K562 (cell line): ENCODE measurements around the gene TRDN. TPM values are rescaled to one million over a fixed set of nuclear protein-coding genes. Genes with fewer than 3 reads are reported as not detected.
A peak's percentile ranks its signal among the peaks of the same experiment; 100 is the strongest.

ENCODE experiments used
- ATAC-seq: fragments of 200-7000 bp; cut with Tn5 transposase; 3 replicates; pipeline ENCODE4 v1.9.1; 2020; ENCODE audit warnings: moderate library complexity
- BruUV-seq: library from RNA; stranded (reverse); fragments of 400-500 nt; replicated peaks from 2 replicates; lab custom pipeline; 2021; lab: Mats Ljungman, UMichigan
- CTCF ChIA-PET: fragments of 300-600 bp; formaldehyde crosslinking; extraction: SDS; loops from one replicate; lab custom pipeline; 2021; ENCODE audit warnings: low intra/inter-chr PET ratio; lab: Yijun Ruan, JAX
- POLR2A ChIA-PET: fragments of 300-600, 350-650 bp; sonication (Branson Sonifier 250); formaldehyde crosslinking; extraction: SDS; loops from one replicate; lab custom pipeline; 2021; ENCODE audit warnings: antibody characterized with exemption, inconsistent platforms; lab: Yijun Ruan, JAX
- DNase-seq, 4 experiments: peaks; one replicate each; pipeline versions ENCODE4 v3.0.0 to v3.0.0-alpha.2; 2011 to 2018; ENCODE audit warnings: low spot score in 3 of 4, mixed read lengths in 3 of 4; ENCODE audit errors: extremely low read depth in 1 of 4
- FAIRE-seq: peaks from 2 replicates; lab custom pipeline; 2011; peaks lifted over from hg19 to GRCh38; lab: Jason Lieb, UNC
- H2AFZ ChIP-seq: 2 replicates; pipeline ENCODE4 v1.6.0; 2011; ENCODE audit warnings: low read depth, low read length, control low read depth, inconsistent platforms
- H3K27ac ChIP-seq: fragments of 200-600 bp; 3 replicates; pipeline ENCODE4 v1.8.0; 2011; ENCODE audit warnings: low read depth, mild to moderate bottlenecking, control low read depth, inconsistent platforms, low read length, moderate library complexity, mixed read lengths; ENCODE audit errors: extremely low read depth
- H3K27me3 ChIP-seq, 2 experiments: fragments of 300-600 bp in 1 of 2; 2 replicates in 1 of 2; 3 replicates in 1 of 2; pipeline versions ENCODE4 v1.6.0 to v1.8.0; 2011; ENCODE audit warnings: inconsistent platforms in 2 of 2, low read length in 2 of 2, mild to moderate bottlenecking in 1 of 2, mixed read lengths in 1 of 2, moderate library complexity in 1 of 2; ENCODE audit not compliant: control insufficient read depth in 2 of 2, insufficient read depth in 2 of 2
- H3K36me3 ChIP-seq: fragments of 300-600 bp; 3 replicates; pipeline ENCODE4 v1.8.0; 2011; ENCODE audit warnings: mild to moderate bottlenecking, low read length, inconsistent platforms; ENCODE audit not compliant: control insufficient read depth, insufficient read depth
- H3K4me1 ChIP-seq, 2 experiments: fragments of 200-600 bp in 1 of 2; replicated peaks in 1 of 2; 2 replicates in 1 of 2; 3 replicates in 1 of 2; pipeline versions ENCODE4 v1.5.1 to v1.8.0; 2011; ENCODE audit warnings: inconsistent platforms in 2 of 2, low read length in 2 of 2, mild to moderate bottlenecking in 1 of 2, mixed read lengths in 1 of 2, moderate library complexity in 1 of 2; ENCODE audit not compliant: control insufficient read depth in 2 of 2, insufficient read depth in 2 of 2
- H3K4me2 ChIP-seq: 2 replicates; pipeline ENCODE4 v1.6.1; 2011; ENCODE audit warnings: low read length, control low read depth, inconsistent platforms, mixed read lengths; ENCODE audit not compliant: insufficient read depth
- H3K4me3 ChIP-seq: fragments of 200-600 bp; sonication (generic), shearing (Covaris generic); 2 replicates; pipeline ENCODE4 v1.5.1; 2016; ENCODE audit warnings: control low read depth, inconsistent platforms
- H3K79me2 ChIP-seq: fragments of 200-600 bp; 3 replicates; pipeline ENCODE4 v1.8.0; 2011; ENCODE audit warnings: low read length, inconsistent platforms; ENCODE audit not compliant: control insufficient read depth, insufficient read depth
- H3K9ac ChIP-seq, 2 experiments: 2 replicates each; pipeline versions ENCODE4 v1.6.0 to v1.6.1; 2011; ENCODE audit warnings: low read depth in 2 of 2, low read length in 2 of 2, control low read depth in 1 of 2, inconsistent platforms in 1 of 2, mild to moderate bottlenecking in 1 of 2, mixed read lengths in 1 of 2; ENCODE audit not compliant: insufficient read depth in 1 of 2
- H3K9me1 ChIP-seq: one replicate; pipeline ENCODE4 v1.6.0; 2011; ENCODE audit warnings: inconsistent platforms, mild to moderate bottlenecking, low read length, moderate library complexity; ENCODE audit not compliant: control insufficient read depth, insufficient read depth
- H3K9me3 ChIP-seq: replicated peaks from 2 replicates; pipeline ENCODE4 v1.5.1; 2011; ENCODE audit warnings: low read depth, low read length, inconsistent platforms; ENCODE audit not compliant: control insufficient read depth, insufficient read depth
- H4K20me1 ChIP-seq: replicated peaks from 2 replicates; pipeline ENCODE4 v1.6.1; 2011; ENCODE audit warnings: low read length, inconsistent platforms, mixed read lengths; ENCODE audit not compliant: control insufficient read depth, insufficient read depth
- C11orf30 ChIP-seq: fragments of 450-650 bp; IDR thresholded peaks from 2 replicates; pipeline ENCODE4 v1.6.1; 2016; ENCODE audit warnings: low read depth, mild to moderate bottlenecking
- CTCF ChIP-seq, 3 experiments: IDR thresholded peaks in 2 of 3; conservative IDR thresholded peaks in 1 of 3; 2 replicates each; pipeline ENCODE4 v1.5.1; 2011 to 2012; ENCODE audit warnings: low read length in 3 of 3, mild to moderate bottlenecking in 3 of 3, control low read depth in 2 of 3, improper control_type of control experiment in 1 of 3, inconsistent platforms in 1 of 3, low read depth in 1 of 3, mixed read lengths in 1 of 3, moderate library complexity in 1 of 3; ENCODE audit not compliant: insufficient read depth in 2 of 3
- EHMT2 ChIP-seq: fragments of 450-650 bp; IDR thresholded peaks from 2 replicates; pipeline ENCODE4 v1.6.1; 2018; ENCODE audit warnings: antibody characterized with exemption
- MAFF ChIP-seq: IDR thresholded peaks from 2 replicates; pipeline ENCODE4 v1.6.1; 2012; ENCODE audit warnings: low read length, improper control_type of control experiment
- MAFK ChIP-seq: IDR thresholded peaks from 2 replicates; pipeline ENCODE4 v1.6.1; 2011; ENCODE audit warnings: low read length, improper control_type of control experiment
- MXD1 ChIP-seq: fragments of 250-450 bp; sonication (Bioruptor Pico); IDR thresholded peaks from 2 replicates; pipeline ENCODE4 v1.8.0; 2021; ENCODE audit warnings: borderline replicate concordance, mild to moderate bottlenecking, moderate library complexity; ENCODE audit not compliant: poor library complexity, severe bottlenecking
- NFIC ChIP-seq: fragments of 450-650 bp; IDR thresholded peaks from 2 replicates; pipeline ENCODE4 v1.6.1; 2017; ENCODE audit warnings: mild to moderate bottlenecking, inconsistent platforms
- ZNF217 ChIP-seq: sonication (generic); formaldehyde crosslinking; IDR thresholded peaks from 2 replicates; pipeline ENCODE4 v1.8.0; 2022; ENCODE audit warnings: mild to moderate bottlenecking, missing genetic modification reagents
- ZNF316 ChIP-seq: fragments of 450-650 bp; IDR thresholded peaks from 2 replicates; pipeline ENCODE4 v1.6.1; 2016
- ZNF740 ChIP-seq, 3 experiments: fragments of 200-800 bp in 1 of 3; sonication (Bioruptor generic) in 1 of 3; sonication (generic) in 1 of 3; formaldehyde crosslinking in 1 of 3; IDR thresholded peaks; 2 replicates each; pipeline versions ENCODE4 v1.6.1 to v1.8.0; 2016 to 2022; ENCODE audit warnings: mild to moderate bottlenecking in 2 of 3, missing compliant biosample characterization in 2 of 3, missing genetic modification characterization in 2 of 3, missing genetic modification reagents in 1 of 3
- WGBS: fragments of 100-300 bp; shearing (Covaris generic); methylation state at CpG from one replicate; pipeline ENCODE4 v1.1.6; 2016; ENCODE audit warnings: low coverage, mixed read lengths; ENCODE audit not compliant: insufficient coverage; ENCODE audit errors: missing lambda C conversion rate; 5-methylcytosine and 5-hydroxymethylcytosine counted together
- in situ Hi-C: fragments of 300-500 bp; cut with MboI; formaldehyde crosslinking; loops from 4 replicates; pipeline ENCODE4 v1.15.0; 2018; ENCODE audit warnings: inconsistent platforms, mixed read lengths
- intact Hi-C: fragments of 100-400 bp; cut with micrococcal nuclease; formaldehyde crosslinking; loops from 2 replicates; pipeline ENCODE4 v1.14.2; 2022
- polyA plus RNA-seq, 8 experiments: library from polyadenylated mRNA; depleted of rRNA in 4 of 8; stranded (reverse) in 5 of 8; unstranded in 3 of 8; fragments of >200 nt; fragmentation: Nextera tagmentation in 2 of 8; fragmentation: Illumina TruSeq in 1 of 8; extraction: Ambion mirVana in 2 of 8; extraction: Trizol in 1 of 8; gene quantifications; 2 replicates each; pipeline versions ENCODE4 v1.2.1 to v1.2.3, GENCODE V29; 2011 to 2014; ENCODE audit warnings: inconsistent platforms in 1 of 8, missing spikeins in 1 of 8
- total RNA-seq, 7 experiments: library from RNA; depleted of rRNA in 6 of 7; stranded (reverse); fragments of >200 nt in 6 of 7; fragmentation: Illumina TruSeq in 2 of 7; extraction: Trizol in 2 of 7; gene quantifications; 2 replicates each; pipeline versions ENCODE4 v1.2.1 to v1.2.3, GENCODE V29; 2011 to 2021; ENCODE audit warnings: low replicate concordance in 1 of 7

TRDN gene
- total and polyA plus RNA-seq, 9 of the 15 experiments (the other 6 are each of a cell fraction or from before 2014, with no cell fraction given), result 0.05 to 0.50 (median 0.16) TPM

GRCh38 chr6:123263981-123264380 is 372.8 kb downstream of the TRDN start (continued):
- TF ChIP-seq ZNF740 (CRISPR knock-in tag; IDR thresholded peaks at IDR 0.05), result no peak
- TF ChIP-seq ZNF740 (tag; IDR thresholded peaks at IDR 0.05), result no peak
- no peak for TF ChIP-seq CTCF (IDR thresholded peaks at IDR 0.05 in 2 of 3, conservative IDR thresholded peaks at IDR 0.05 in 1 of 3; ENCODE audit: insufficient read depth in 2 of 3, low read depth in 1 of 3, low read length in 3 of 3)
- no peak for TF ChIP-seq NFIC
- TF ChIP-seq, all 486 proteins: peak for 0

- no peaks in the 10 kb centered on the region for H3K27me3 ChIP-seq
- ATAC-seq (no peak), DNase-seq (no peak), FAIRE-seq (no peak)
- in situ Hi-C loops (no loop called here), intact Hi-C loops (no loop called here)
- H3K9ac ChIP-seq, result no peak overlapping the region
- H3K4me2 ChIP-seq, result no peak overlapping the region
- H3K4me1 ChIP-seq, result no peaks in the 10 kb centered on the region
- no peaks in the 10 kb centered on the region for H4K20me1 ChIP-seq
- no TSS peak for BruUV-seq
- peaks cover 3% of the 10 kb centered on the region; the same call in 1 of the 2 replicates for H3K9me3 ChIP-seq
- no peaks in the 10 kb centered on the region for H3K36me3 ChIP-seq
- CTCF ChIA-PET, result interaction anchor here (0.6 kb wide), 1 partner anchor 96 kb away, joined by 3 read pairs; no protein-coding TSS in a partner anchor
- H3K27ac ChIP-seq, result no peak overlapping the region
- no peak overlapping the region for H2AFZ ChIP-seq
- no peaks in the 10 kb centered on the region for H3K79me2 ChIP-seq
- 5% methylated on average over 1 of the region's 1 CpG for WGBS
- no peaks in the 10 kb centered on the region for H3K9me1 ChIP-seq
- POLR2A ChIA-PET, result no interaction called here
- no peak overlapping the region for H3K4me3 ChIP-seq
- TF ChIP-seq ZNF217 (CRISPR knock-in tag) (no peak), EHMT2 (no peak), ZNF316 (peak; percentile 90), MAFK (peak; percentile 56), MAFF (peak; percentile 74), MXD1 (CRISPR knock-in tag) (no peak), C11orf30 (peak; percentile 58)
Observed at GRCh38 chr6:123240626-123241025, 396.1 kb downstream of the TRDN start.
